VCaP (cell line): Measurements from ENCODE around the gene HPX.

ENCODE experiments used
- H3K27ac ChIP-seq: fragments of 450-650 bp; 2 replicates; pipeline ENCODE4 v1.5.1; 2017
- TF ChIP-seq, protein P1 (sequence below): fragments of 450-650 bp; conservative IDR thresholded peaks from 2 replicates; pipeline ENCODE4 v1.5.1; 2017; ENCODE audit warnings: mild to moderate bottlenecking, moderate library complexity

HPX gene

DNA sequence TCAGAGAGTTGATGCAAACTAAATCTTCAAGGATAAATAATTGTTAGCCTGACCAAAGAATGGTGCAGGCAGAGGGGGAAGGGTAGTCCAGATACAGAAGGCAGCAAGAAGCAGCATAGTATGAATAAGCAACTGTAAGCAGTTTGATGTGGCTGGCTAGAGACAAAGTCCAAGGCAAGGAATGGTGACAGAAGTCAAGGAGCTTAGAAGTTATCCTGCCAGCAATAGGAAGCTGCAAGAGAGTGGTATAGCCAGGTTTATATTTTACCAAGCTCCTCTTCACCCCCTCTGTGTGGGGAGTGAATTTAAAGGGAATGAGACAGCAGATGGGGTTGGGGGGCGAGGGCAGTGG is 18.3 kb upstream of the HPX start:
- TF ChIP-seq, protein P1, sequence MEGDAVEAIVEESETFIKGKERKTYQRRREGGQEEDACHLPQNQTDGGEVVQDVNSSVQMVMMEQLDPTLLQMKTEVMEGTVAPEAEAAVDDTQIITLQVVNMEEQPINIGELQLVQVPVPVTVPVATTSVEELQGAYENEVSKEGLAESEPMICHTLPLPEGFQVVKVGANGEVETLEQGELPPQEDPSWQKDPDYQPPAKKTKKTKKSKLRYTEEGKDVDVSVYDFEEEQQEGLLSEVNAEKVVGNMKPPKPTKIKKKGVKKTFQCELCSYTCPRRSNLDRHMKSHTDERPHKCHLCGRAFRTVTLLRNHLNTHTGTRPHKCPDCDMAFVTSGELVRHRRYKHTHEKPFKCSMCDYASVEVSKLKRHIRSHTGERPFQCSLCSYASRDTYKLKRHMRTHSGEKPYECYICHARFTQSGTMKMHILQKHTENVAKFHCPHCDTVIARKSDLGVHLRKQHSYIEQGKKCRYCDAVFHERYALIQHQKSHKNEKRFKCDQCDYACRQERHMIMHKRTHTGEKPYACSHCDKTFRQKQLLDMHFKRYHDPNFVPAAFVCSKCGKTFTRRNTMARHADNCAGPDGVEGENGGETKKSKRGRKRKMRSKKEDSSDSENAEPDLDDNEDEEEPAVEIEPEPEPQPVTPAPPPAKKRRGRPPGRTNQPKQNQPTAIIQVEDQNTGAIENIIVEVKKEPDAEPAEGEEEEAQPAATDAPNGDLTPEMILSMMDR: no peak
- no peak overlapping the region for H3K27ac ChIP-seq

DNA sequence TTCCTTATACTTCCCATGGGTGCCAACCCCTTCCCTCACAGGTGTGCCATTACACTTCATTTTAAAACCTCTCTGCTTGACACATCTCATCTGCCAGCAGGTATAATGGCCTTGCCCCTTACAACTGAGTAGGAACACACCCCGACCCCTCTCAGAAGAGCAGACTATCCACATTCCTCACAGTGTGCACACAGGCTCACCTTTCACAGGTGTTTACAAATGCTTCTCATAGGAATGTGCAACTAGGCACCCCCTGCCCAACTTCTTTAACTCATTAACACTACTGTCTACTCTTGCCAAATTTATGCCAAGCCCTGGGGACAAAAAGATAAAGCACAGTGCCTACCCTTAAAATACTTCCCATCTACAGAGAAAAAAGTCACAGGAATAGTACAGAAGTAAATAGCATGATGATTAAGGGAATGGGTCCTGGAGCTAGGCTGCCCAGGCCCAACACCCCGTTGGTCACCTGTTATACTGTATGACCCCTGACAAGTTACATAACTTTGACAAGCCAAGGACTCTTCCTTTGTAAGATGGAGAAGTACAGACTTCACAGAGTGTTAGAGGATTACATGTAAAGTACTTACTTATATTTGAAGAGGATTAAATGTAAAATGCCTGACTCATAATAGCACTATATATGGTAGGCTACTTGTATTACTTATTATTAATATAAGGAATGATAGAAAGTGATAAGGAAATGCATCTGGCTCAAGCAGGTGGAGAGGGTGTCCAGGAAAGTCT is 17.7 kb upstream of the HPX start:
- no peak overlapping the region for H3K27ac ChIP-seq
- TF ChIP-seq, protein P1: no peak

DNA sequence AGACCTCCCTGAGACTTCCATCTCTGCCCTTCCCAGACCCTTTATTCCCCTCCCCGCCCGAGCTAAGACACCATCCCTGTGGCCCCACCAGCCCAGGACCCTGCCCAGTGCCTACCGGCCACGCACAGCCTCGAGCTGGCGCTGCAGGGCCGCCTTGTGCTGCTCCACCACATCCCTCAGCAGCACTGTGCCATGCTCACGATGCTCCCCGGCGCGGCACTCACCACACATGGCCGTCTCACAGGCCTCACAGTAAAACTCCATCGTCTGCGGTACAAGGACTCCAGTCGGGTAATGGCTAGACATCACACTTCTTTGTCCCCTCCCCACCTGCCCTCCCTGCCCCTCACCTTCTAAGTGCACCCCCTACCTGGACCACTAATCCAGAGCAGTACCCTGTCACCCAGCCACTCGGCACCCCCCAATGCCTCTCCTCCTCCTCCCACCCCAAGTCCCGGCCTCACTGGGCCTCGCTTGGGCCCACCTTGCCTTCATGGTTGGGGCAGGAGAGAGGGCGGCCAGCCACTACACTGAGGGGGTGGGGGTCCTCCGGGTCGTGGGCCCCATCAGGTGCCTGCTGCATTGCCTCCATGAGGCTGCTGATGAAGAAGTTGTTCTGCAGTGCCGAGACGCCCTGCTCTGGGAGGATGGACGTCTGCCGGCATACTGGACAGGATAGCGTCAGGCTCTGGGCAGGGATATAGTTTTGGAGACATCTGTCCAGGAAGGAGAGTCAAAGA is 17.0 kb upstream of the HPX start:
- no peak overlapping the region for H3K27ac ChIP-seq
- TF ChIP-seq, protein P1: no peak

DNA sequence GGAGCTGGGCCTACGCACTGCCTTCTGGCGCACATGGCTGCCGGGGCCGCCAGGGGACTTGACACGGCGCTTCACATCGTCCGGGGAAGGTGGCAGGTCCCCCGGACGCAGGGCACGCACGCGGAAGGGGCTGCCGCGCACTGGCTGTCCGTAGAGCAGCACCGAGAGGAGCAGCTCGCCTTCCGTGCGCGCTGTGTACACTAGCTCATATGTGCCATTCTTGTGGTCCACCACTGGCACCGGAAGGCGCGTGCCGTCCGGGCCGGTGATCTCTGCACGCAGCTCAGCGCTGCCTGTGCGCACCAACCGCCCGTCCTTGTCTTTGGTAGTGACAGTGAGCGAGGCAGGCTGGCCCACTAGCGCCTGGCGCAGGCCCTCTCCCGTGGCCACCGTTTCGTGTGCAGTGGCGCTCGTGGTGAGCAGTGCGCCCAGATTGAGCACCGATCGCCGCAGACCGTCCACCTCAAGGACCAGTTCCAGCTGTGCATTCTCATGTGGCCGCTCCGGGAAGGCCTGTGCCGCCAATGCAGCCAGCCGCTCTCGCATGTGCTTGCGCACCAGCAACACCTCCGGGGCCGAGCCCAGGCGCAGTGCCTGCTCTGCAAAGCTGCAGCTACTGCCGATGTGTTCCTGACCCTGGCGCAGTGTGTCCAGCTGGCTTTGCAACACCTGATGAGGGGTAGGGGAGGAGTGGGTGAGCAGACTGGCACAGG is 15.7 kb upstream of the HPX start:
- no peak overlapping the region for H3K27ac ChIP-seq

DNA sequence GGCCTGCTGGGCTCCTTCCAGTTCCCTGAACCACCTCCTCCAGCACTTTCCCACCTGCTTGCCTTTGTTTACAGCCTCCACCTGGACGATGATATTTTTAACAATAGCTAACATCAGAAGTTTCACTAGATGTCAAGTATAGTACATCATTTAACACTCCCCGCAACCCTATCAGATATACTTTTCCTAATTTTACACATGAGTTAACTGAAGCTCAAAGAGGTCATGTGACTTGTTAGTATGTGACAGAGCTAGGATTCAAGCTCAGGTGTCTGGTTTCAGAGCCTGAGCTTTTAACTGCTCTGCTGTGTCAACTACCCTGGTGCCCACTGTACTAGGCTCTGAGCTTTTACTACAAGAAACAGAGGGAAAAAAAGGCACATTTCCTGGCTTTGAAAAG is 14.3 kb upstream of the HPX start:
- TF ChIP-seq, protein P1: no peak
- H3K27ac ChIP-seq: no peak overlapping the region

More for the DNA sequence above, 15.7 kb upstream of the HPX start:
- TF ChIP-seq, protein P1: no peak

DNA sequence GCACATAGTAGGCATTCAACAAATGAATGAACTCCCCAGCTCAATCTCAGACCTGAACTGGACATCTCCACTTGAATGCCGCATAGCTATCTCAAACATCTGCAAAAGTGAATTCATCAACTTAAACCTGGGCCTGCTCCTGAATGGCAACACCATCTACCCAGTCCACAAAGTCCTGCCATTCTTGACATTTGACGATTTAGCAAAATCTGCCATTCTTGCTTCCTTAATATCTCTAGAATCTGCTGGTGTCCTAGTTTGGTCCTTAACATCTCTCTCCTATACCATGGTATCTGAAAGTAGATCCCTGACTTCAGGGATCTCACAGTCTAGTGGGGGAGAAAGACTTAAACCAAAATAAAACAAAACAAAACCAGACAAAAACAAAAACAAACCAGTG is 12.4 kb upstream of the HPX start:
- TF ChIP-seq, protein P1: no peak

DNA sequence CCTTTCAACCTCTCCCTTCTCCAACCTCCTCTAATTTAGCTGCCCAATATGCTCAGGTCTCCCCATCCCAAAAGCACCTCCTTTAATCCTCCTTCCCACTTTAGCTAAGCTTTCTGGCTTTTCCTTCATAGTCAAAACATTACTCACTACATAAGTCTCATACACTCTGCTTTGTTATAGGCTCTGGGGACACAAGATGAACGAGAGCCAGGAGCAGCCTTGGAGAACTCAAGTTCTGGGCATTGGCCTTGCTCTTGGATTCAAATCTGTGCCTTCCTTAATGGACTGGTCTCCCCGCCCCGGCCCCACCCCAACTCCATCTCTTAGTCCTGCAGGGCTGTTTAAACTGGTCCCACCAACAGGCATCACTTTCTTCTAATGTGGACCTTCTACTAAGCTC is 11.4 kb upstream of the HPX start:
- TF ChIP-seq, protein P1: no peak
- H3K27ac ChIP-seq: no peak overlapping the region

More for the DNA sequence above, 12.4 kb upstream of the HPX start:
- H3K27ac ChIP-seq: no peak overlapping the region
